ENCODE results near the gene CTSA. TPM values are rescaled to one million over a fixed set of nuclear protein-coding genes. Genes with fewer than 3 reads are reported as not detected.

CTSA gene
- total RNA-seq, 4 donors from 2014 or later, result 42.7 to 103 (median 51.3) TPM

DNA sequence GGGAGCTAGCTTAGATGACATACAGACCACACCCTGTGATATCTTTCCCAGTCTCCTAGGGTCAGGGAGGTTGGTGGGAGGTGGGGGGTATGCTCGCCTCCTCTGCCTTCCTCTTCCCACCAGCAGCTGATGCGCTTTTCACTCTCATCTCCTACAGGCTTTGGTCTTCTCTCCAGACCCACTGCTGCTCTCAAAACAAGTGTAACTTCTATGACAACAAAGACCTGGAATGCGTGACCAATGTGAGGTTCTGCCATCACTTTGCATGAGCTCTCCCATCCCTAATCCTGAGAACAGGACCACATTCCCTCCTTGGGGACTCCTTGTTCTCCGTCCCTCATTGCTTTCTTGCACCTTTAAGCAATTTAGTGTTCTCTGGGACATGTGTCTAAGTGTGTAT is 2.7 kb downstream of the CTSA start:
- Histone ChIP-seq H3K27me3 (no peaks in the 10 kb centered on the region), H3K36me3 (peaks cover 0 to 9% of the 10 kb centered on the region in 2 donors), H3K27ac (no peak overlapping the region), H3K4me1 (peaks cover 10 to 24% of the 10 kb centered on the region in 2 donors), H3K9me3 (no peaks in the 10 kb centered on the region), H3K4me3 (replicated peaks in 1 of 3) (no peak overlapping the region)
- intact Hi-C loops (cut with DNase I), result loop anchor here (5.0 kb wide), 1 partner anchor 38 kb away; the partner anchor contains the start of gene PCIF1
- TF ChIP-seq POLR2A (IDR thresholded peaks at IDR 0.05), result no peak
- TF ChIP-seq, protein P1, sequence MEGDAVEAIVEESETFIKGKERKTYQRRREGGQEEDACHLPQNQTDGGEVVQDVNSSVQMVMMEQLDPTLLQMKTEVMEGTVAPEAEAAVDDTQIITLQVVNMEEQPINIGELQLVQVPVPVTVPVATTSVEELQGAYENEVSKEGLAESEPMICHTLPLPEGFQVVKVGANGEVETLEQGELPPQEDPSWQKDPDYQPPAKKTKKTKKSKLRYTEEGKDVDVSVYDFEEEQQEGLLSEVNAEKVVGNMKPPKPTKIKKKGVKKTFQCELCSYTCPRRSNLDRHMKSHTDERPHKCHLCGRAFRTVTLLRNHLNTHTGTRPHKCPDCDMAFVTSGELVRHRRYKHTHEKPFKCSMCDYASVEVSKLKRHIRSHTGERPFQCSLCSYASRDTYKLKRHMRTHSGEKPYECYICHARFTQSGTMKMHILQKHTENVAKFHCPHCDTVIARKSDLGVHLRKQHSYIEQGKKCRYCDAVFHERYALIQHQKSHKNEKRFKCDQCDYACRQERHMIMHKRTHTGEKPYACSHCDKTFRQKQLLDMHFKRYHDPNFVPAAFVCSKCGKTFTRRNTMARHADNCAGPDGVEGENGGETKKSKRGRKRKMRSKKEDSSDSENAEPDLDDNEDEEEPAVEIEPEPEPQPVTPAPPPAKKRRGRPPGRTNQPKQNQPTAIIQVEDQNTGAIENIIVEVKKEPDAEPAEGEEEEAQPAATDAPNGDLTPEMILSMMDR (IDR thresholded peaks at IDR 0.05), result no peak
- WGBS, 2 donors, result 87 to 96% methylated on average over 4 of the region's 4 CpGs
- no peak for DNase-seq

DNA sequence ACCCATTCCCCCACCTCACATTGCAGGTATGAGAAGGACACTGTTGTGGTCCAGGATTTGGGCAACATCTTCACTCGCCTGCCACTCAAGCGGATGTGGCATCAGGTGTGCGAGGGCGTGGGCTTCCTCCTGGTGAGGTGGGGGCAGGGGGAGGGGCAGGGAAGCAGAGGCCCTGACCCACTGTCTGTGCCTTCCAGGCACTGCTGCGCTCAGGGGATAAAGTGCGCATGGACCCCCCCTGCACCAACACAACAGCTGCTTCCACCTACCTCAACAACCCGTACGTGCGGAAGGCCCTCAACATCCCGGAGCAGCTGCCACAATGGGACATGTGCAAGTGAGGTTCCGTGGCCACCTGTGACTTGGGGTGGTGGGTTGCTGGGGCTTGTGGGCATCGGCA is 3.7 kb downstream of the CTSA start:
- intact Hi-C loops (cut with DNase I), result loop anchor here (5.0 kb wide), 1 partner anchor 38 kb away; the partner anchor contains the start of gene PCIF1
- no peak for TF ChIP-seq POLR2A (IDR thresholded peaks at IDR 0.05)
- TF ChIP-seq, protein P1 (IDR thresholded peaks at IDR 0.05), result no peak
- no peak overlapping the region for H3K4me3 ChIP-seq (replicated peaks in 1 of 3)
- no peak for DNase-seq
- WGBS, 2 donors, result 78 to 79% methylated on average over 5 to 9 of the region's 12 CpGs
- peaks cover 10 to 15% of the 10 kb centered on the region in 2 donors for H3K4me1 ChIP-seq
- no peak overlapping the region for H3K27ac ChIP-seq
- peaks cover 0 to 9% of the 10 kb centered on the region in 2 donors for H3K36me3 ChIP-seq
- H3K9me3 ChIP-seq, result no peaks in the 10 kb centered on the region
- H3K27me3 ChIP-seq, result no peaks in the 10 kb centered on the region

DNA sequence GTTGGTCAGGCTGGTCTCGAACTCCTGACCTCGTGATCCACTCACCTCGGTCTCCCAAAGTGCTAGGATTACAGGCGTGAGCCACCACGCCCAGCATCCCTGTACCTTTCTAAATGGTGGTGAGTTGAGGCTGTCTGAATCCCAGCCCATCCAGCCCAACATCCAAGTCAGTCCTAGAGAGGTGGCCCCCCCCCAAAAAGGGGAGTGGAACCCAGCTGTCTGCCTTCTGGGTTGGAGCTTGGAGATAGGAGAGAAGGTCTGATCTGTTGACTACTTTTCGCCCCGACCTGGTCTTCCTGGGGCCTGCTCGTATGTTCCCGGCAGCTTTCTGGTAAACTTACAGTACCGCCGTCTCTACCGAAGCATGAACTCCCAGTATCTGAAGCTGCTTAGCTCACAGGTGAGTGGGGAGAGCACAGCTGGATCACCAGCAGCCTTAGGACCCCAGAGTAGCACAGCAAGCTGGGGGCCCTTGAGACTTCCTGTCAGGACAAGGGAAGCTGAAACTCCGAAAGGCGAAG is 5.6 kb downstream of the CTSA start:
- Histone ChIP-seq H3K4me3 (replicated peaks in 1 of 3) (no peak overlapping the region), H3K27ac (no peak overlapping the region), H3K27me3 (no peaks in the 10 kb centered on the region), H3K36me3 (peaks cover 6 to 9% of the 10 kb centered on the region in 2 donors), H3K4me1 (peaks cover 7 to 8% of the 10 kb centered on the region in 2 donors), H3K9me3 (no peaks in the 10 kb centered on the region)
- no peak for DNase-seq
- 95 to 97% methylated on average over 12 to 14 of the region's 14 CpGs for WGBS, 2 donors
- TF ChIP-seq POLR2A (IDR thresholded peaks at IDR 0.05), result no peak
- TF ChIP-seq, protein P1 (IDR thresholded peaks at IDR 0.05), result no peak
- intact Hi-C loops (cut with DNase I), result no loop called here

DNA sequence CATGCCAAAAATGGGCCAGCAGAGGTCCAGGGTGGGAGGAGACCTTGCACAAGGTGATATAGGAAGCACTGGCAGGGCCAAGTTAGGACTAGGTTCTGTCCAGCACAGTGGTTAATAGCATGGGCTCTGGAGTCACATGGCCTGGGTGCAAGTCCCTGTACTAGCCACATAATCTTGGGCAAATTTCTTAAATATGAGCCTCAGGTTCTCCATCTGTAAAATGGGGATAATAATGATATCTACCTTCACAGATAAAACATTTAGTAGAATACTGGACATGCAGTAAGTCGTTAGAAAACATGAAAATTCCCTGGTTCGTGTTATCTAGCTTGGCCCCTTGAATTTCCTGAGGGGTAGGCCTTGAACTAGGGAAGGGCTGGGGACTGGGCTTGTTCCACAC is 6.2 kb downstream of the CTSA start:
- H3K27ac ChIP-seq, result no peak overlapping the region
- no peak for DNase-seq
- intact Hi-C loops (cut with DNase I), result no loop called here
- TF ChIP-seq, protein P1 (IDR thresholded peaks at IDR 0.05), result no peak
- no peak for TF ChIP-seq POLR2A (IDR thresholded peaks at IDR 0.05)
- H3K36me3 ChIP-seq, result peaks cover 6 to 9% of the 10 kb centered on the region in 2 donors
- WGBS, 2 donors, result 90 to 95% methylated on average over 2 of the region's 2 CpGs
- no peaks in the 10 kb centered on the region for H3K9me3 ChIP-seq
- peaks cover 1 to 2% of the 10 kb centered on the region in 2 donors for H3K4me1 ChIP-seq
- H3K27me3 ChIP-seq, result no peaks in the 10 kb centered on the region
- no peak overlapping the region for H3K4me3 ChIP-seq (replicated peaks in 1 of 3)

DNA sequence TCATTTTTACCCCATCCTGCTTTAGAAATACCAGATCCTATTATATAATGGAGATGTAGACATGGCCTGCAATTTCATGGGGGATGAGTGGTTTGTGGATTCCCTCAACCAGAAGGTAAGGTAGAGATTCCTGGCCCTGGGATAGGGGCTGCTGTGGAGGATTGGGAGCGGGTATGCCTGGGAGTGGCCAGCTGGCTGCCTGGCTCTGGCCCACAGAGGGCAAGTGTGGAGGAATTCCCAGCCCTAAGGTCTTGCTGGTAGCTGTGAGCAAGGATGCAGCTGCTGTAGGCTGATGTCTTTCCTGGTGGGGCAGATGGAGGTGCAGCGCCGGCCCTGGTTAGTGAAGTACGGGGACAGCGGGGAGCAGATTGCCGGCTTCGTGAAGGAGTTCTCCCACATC is 6.6 kb downstream of the CTSA start:
- Histone ChIP-seq H3K4me1 (no peaks in the 10 kb centered on the region), H3K27ac (no peak overlapping the region), H3K27me3 (no peaks in the 10 kb centered on the region), H3K36me3 (peaks cover 6 to 9% of the 10 kb centered on the region in 2 donors), H3K9me3 (no peaks in the 10 kb centered on the region), H3K4me3 (replicated peaks in 1 of 3) (no peak overlapping the region)
- intact Hi-C loops (cut with DNase I), result no loop called here
- TF ChIP-seq, protein P1 (IDR thresholded peaks at IDR 0.05), result no peak
- no peak for TF ChIP-seq POLR2A (IDR thresholded peaks at IDR 0.05)
- DNase-seq, result no peak
- 94 to 100% methylated on average over 5 to 7 of the region's 7 CpGs for WGBS, 2 donors

All from thyroid gland (tissue), 4 donors.